K562 (cell line): ENCODE results near the gene CRELD2. TPM values are rescaled to one million over a fixed set of nuclear protein-coding genes. Genes with fewer than 3 reads are reported as not detected.

ENCODE experiments used
- ATAC-seq: fragments of 200-7000 bp; cut with Tn5 transposase; 3 replicates; pipeline ENCODE4 v1.9.1; 2020; ENCODE audit warnings: moderate library complexity
- BruUV-seq: library from RNA; stranded (reverse); fragments of 400-500 nt; replicated peaks from 2 replicates; lab custom pipeline; 2021; lab: Mats Ljungman, UMichigan
- CTCF ChIA-PET: fragments of 300-600 bp; formaldehyde crosslinking; extraction: SDS; loops from one replicate; lab custom pipeline; 2021; ENCODE audit warnings: low intra/inter-chr PET ratio; lab: Yijun Ruan, JAX
- POLR2A ChIA-PET: fragments of 300-600, 350-650 bp; sonication (Branson Sonifier 250); formaldehyde crosslinking; extraction: SDS; loops from one replicate; lab custom pipeline; 2021; ENCODE audit warnings: antibody characterized with exemption, inconsistent platforms; lab: Yijun Ruan, JAX
- DNase-seq, 4 experiments: peaks; one replicate each; pipeline versions ENCODE4 v3.0.0 to v3.0.0-alpha.2; 2011 to 2018; ENCODE audit warnings: low spot score in 3 of 4, mixed read lengths in 3 of 4; ENCODE audit errors: extremely low read depth in 1 of 4
- FAIRE-seq: peaks from 2 replicates; lab custom pipeline; 2011; peaks lifted over from hg19 to GRCh38; lab: Jason Lieb, UNC
- H2AFZ ChIP-seq: 2 replicates; pipeline ENCODE4 v1.6.0; 2011; ENCODE audit warnings: low read depth, low read length, control low read depth, inconsistent platforms
- H3K27ac ChIP-seq: fragments of 200-600 bp; 3 replicates; pipeline ENCODE4 v1.8.0; 2011; ENCODE audit warnings: low read depth, mild to moderate bottlenecking, control low read depth, inconsistent platforms, low read length, moderate library complexity, mixed read lengths; ENCODE audit errors: extremely low read depth
- H3K27me3 ChIP-seq, 2 experiments: fragments of 300-600 bp in 1 of 2; 2 replicates in 1 of 2; 3 replicates in 1 of 2; pipeline versions ENCODE4 v1.6.0 to v1.8.0; 2011; ENCODE audit warnings: inconsistent platforms in 2 of 2, low read length in 2 of 2, mild to moderate bottlenecking in 1 of 2, mixed read lengths in 1 of 2, moderate library complexity in 1 of 2; ENCODE audit not compliant: control insufficient read depth in 2 of 2, insufficient read depth in 2 of 2
- H3K36me3 ChIP-seq: fragments of 300-600 bp; 3 replicates; pipeline ENCODE4 v1.8.0; 2011; ENCODE audit warnings: mild to moderate bottlenecking, low read length, inconsistent platforms; ENCODE audit not compliant: control insufficient read depth, insufficient read depth
- H3K4me1 ChIP-seq, 2 experiments: fragments of 200-600 bp in 1 of 2; replicated peaks in 1 of 2; 2 replicates in 1 of 2; 3 replicates in 1 of 2; pipeline versions ENCODE4 v1.5.1 to v1.8.0; 2011; ENCODE audit warnings: inconsistent platforms in 2 of 2, low read length in 2 of 2, mild to moderate bottlenecking in 1 of 2, mixed read lengths in 1 of 2, moderate library complexity in 1 of 2; ENCODE audit not compliant: control insufficient read depth in 2 of 2, insufficient read depth in 2 of 2
- H3K4me2 ChIP-seq: 2 replicates; pipeline ENCODE4 v1.6.1; 2011; ENCODE audit warnings: low read length, control low read depth, inconsistent platforms, mixed read lengths; ENCODE audit not compliant: insufficient read depth
- H3K4me3 ChIP-seq: fragments of 200-600 bp; sonication (generic), shearing (Covaris generic); 2 replicates; pipeline ENCODE4 v1.5.1; 2016; ENCODE audit warnings: control low read depth, inconsistent platforms
- H3K79me2 ChIP-seq: fragments of 200-600 bp; 3 replicates; pipeline ENCODE4 v1.8.0; 2011; ENCODE audit warnings: low read length, inconsistent platforms; ENCODE audit not compliant: control insufficient read depth, insufficient read depth
- H3K9ac ChIP-seq, 2 experiments: 2 replicates each; pipeline versions ENCODE4 v1.6.0 to v1.6.1; 2011; ENCODE audit warnings: low read depth in 2 of 2, low read length in 2 of 2, control low read depth in 1 of 2, inconsistent platforms in 1 of 2, mild to moderate bottlenecking in 1 of 2, mixed read lengths in 1 of 2; ENCODE audit not compliant: insufficient read depth in 1 of 2
- H3K9me1 ChIP-seq: one replicate; pipeline ENCODE4 v1.6.0; 2011; ENCODE audit warnings: inconsistent platforms, mild to moderate bottlenecking, low read length, moderate library complexity; ENCODE audit not compliant: control insufficient read depth, insufficient read depth
- H3K9me3 ChIP-seq: replicated peaks from 2 replicates; pipeline ENCODE4 v1.5.1; 2011; ENCODE audit warnings: low read depth, low read length, inconsistent platforms; ENCODE audit not compliant: control insufficient read depth, insufficient read depth
- H4K20me1 ChIP-seq: replicated peaks from 2 replicates; pipeline ENCODE4 v1.6.1; 2011; ENCODE audit warnings: low read length, inconsistent platforms, mixed read lengths; ENCODE audit not compliant: control insufficient read depth, insufficient read depth
- CCAR2 ChIP-seq: fragments of 200-400 bp; formaldehyde crosslinking; IDR thresholded peaks from 2 replicates; pipeline ENCODE4 v1.6.1; 2017; ENCODE audit warnings: mild to moderate bottlenecking, low read depth, low read length
- DLX4 ChIP-seq: fragments of 250-450 bp; sonication (Bioruptor Pico); IDR thresholded peaks from 2 replicates; pipeline ENCODE4 v1.6.1; 2021; ENCODE audit warnings: mild to moderate bottlenecking
- ERF ChIP-seq: fragments of 450-650 bp; formaldehyde crosslinking; IDR thresholded peaks from 2 replicates; pipeline ENCODE4 v1.4.0; 2020; ENCODE audit warnings: mild to moderate bottlenecking, mixed read lengths
- GATA2 ChIP-seq: sonication (generic); formaldehyde crosslinking; IDR thresholded peaks from 2 replicates; pipeline ENCODE4 v1.4.0; 2020; ENCODE audit warnings: mild to moderate bottlenecking, missing genetic modification reagents
- GMEB1 ChIP-seq: fragments of 250-450 bp; sonication (Bioruptor Pico); IDR thresholded peaks from 2 replicates; pipeline ENCODE4 v1.4.0; 2020; ENCODE audit warnings: mild to moderate bottlenecking
- NONO ChIP-seq, 2 experiments: fragments of 200-400 bp in 1 of 2; fragments of 450-650 bp in 1 of 2; formaldehyde crosslinking in 1 of 2; IDR thresholded peaks; 2 replicates each; pipeline ENCODE4 v1.6.1; 2017; ENCODE audit warnings: low read depth in 2 of 2, mild to moderate bottlenecking in 2 of 2, moderate library complexity in 2 of 2, low read length in 1 of 2
- PHF21A ChIP-seq: fragments of 450-650 bp; IDR thresholded peaks from 2 replicates; pipeline ENCODE4 v1.6.1; 2017; ENCODE audit warnings: low read depth, borderline replicate concordance
- SMAD2 ChIP-seq: fragments of 150-350 bp; IDR thresholded peaks from 2 replicates; pipeline ENCODE4 v1.6.1; 2014; ENCODE audit warnings: low read depth, mild to moderate bottlenecking, low read length
- TEAD1 ChIP-seq, 2 experiments: fragments of 450-650 bp in 1 of 2; sonication (generic) in 1 of 2; formaldehyde crosslinking; IDR thresholded peaks; 2 replicates each; pipeline versions ENCODE4 v1.4.0 to v1.8.0; 2020 to 2022; ENCODE audit warnings: mild to moderate bottlenecking in 2 of 2, missing genetic modification reagents in 1 of 2
- ZFP36 ChIP-seq: fragments of 150-350 bp; IDR thresholded peaks from 2 replicates; pipeline ENCODE4 v1.6.1; 2018; ENCODE audit warnings: low read length, low read depth; ENCODE audit not compliant: partially characterized antibody
- ZNF184 ChIP-seq: sonication (generic); formaldehyde crosslinking; IDR thresholded peaks from 2 replicates; pipeline ENCODE4 v1.5.0; 2020; ENCODE audit warnings: missing genetic modification reagents
- ZNF232 ChIP-seq: sonication (generic); formaldehyde crosslinking; IDR thresholded peaks from 2 replicates; pipeline ENCODE4 v1.8.0; 2022; ENCODE audit warnings: mild to moderate bottlenecking, missing genetic modification reagents
- ZNF24 ChIP-seq: fragments of 450-650 bp; IDR thresholded peaks from 2 replicates; pipeline ENCODE4 v1.6.1; 2016
- ZNF3 ChIP-seq: fragments of 250-450 bp; sonication (Bioruptor Pico); IDR thresholded peaks from 2 replicates; pipeline ENCODE4 v1.5.0; 2021; ENCODE audit warnings: mild to moderate bottlenecking, moderate library complexity
- ZNF512 ChIP-seq: IDR thresholded peaks from 2 replicates; pipeline ENCODE4 v1.6.1; 2016; ENCODE audit warnings: missing genetic modification characterization, missing compliant biosample characterization
- ZNF79 ChIP-seq: fragments of 250-450 bp; sonication (Bioruptor Pico); IDR thresholded peaks from 2 replicates; pipeline ENCODE4 v1.4.0; 2020; ENCODE audit warnings: low read depth, mild to moderate bottlenecking, moderate library complexity
- WGBS: fragments of 100-300 bp; shearing (Covaris generic); methylation state at CpG from one replicate; pipeline ENCODE4 v1.1.6; 2016; ENCODE audit warnings: low coverage, mixed read lengths; ENCODE audit not compliant: insufficient coverage; ENCODE audit errors: missing lambda C conversion rate; 5-methylcytosine and 5-hydroxymethylcytosine counted together
- in situ Hi-C: fragments of 300-500 bp; cut with MboI; formaldehyde crosslinking; loops from 4 replicates; pipeline ENCODE4 v1.15.0; 2018; ENCODE audit warnings: inconsistent platforms, mixed read lengths
- intact Hi-C: fragments of 100-400 bp; cut with micrococcal nuclease; formaldehyde crosslinking; loops from 2 replicates; pipeline ENCODE4 v1.14.2; 2022
- polyA plus RNA-seq, 8 experiments: library from polyadenylated mRNA; depleted of rRNA in 4 of 8; stranded (reverse) in 5 of 8; unstranded in 3 of 8; fragments of >200 nt; fragmentation: Nextera tagmentation in 2 of 8; fragmentation: Illumina TruSeq in 1 of 8; extraction: Ambion mirVana in 2 of 8; extraction: Trizol in 1 of 8; gene quantifications; 2 replicates each; pipeline versions ENCODE4 v1.2.1 to v1.2.3, GENCODE V29; 2011 to 2014; ENCODE audit warnings: inconsistent platforms in 1 of 8, missing spikeins in 1 of 8
- total RNA-seq, 7 experiments: library from RNA; depleted of rRNA in 6 of 7; stranded (reverse); fragments of >200 nt in 6 of 7; fragmentation: Illumina TruSeq in 2 of 7; extraction: Trizol in 2 of 7; gene quantifications; 2 replicates each; pipeline versions ENCODE4 v1.2.1 to v1.2.3, GENCODE V29; 2011 to 2021; ENCODE audit warnings: low replicate concordance in 1 of 7

CRELD2 gene
- total and polyA plus RNA-seq, 9 of the 15 experiments (the other 6 are each of a cell fraction or from before 2014, with no cell fraction given), result 0.96 to 25.3 (median 8.8) TPM

- DNase-seq, result peak; percentile 89 to 96 (median 92)
- WGBS, result under 1% methylated on average over 38 of the region's 137 CpGs
- H3K9me1 ChIP-seq, result no peaks in the 10 kb centered on the region
- peak within 1 kb of the TSS; percentile 88 to 97 for H3K9ac ChIP-seq
- POLR2A ChIA-PET, result interaction anchor here (1.0 to 2.9 kb wide), 2 partner anchors 9 to 13 kb away, joined by 3 to 10 read pairs; no protein-coding TSS in a partner anchor
- H3K4me2 ChIP-seq, result peak within 1 kb of the TSS; percentile 90
- H3K79me2 ChIP-seq, result peaks cover 43% of the 10 kb centered on the region
- peak within 1 kb of the TSS; percentile 76 for H3K4me3 ChIP-seq
- peaks cover 15% of the 10 kb centered on the region for H4K20me1 ChIP-seq
- H3K27me3 ChIP-seq, result no peaks in the 10 kb centered on the region
- peak; percentile 87 for ATAC-seq
- BruUV-seq, result no TSS peak
- H3K4me1 ChIP-seq, result peaks cover 20 to 86% of the 10 kb centered on the region in 2 experiments
- FAIRE-seq, result peak; percentile 81
- peak within 1 kb of the TSS; percentile 70 for H2AFZ ChIP-seq
- in situ Hi-C loops, result no loop called here
- H3K9me3 ChIP-seq, result no peaks in the 10 kb centered on the region
- H3K27ac ChIP-seq, result peak within 1 kb of the TSS; percentile 94
- intact Hi-C loops, result no loop called here
- H3K36me3 ChIP-seq, result peaks cover 34% of the 10 kb centered on the region; the same call in 1 of the 3 replicates
- CTCF ChIA-PET, result interaction anchor here (0.6 kb wide), 1 partner anchor 41 kb away, joined by 3 read pairs; no protein-coding TSS in a partner anchor
- TF ChIP-seq SMAD2 (no peak), NONO (IDR thresholded peaks at IDR 0.05; ENCODE audit: low read depth in 2 of 2, low read length in 1 of 2) (peak; percentile 46 to 83), ZNF232 (CRISPR knock-in tag) (no peak), GMEB1 (CRISPR knock-in tag) (peak; percentile 97), ZFP36 (no peak), ERF (CRISPR knock-in tag) (0 out of 2 replicates have a peak, but pooled peaks have one; percentile 40), CCAR2 (no peak), GATA2 (CRISPR knock-in tag) (no peak), TEAD1 (CRISPR knock-in tag; IDR thresholded peaks at IDR 0.05) (0 out of 4 replicates have a peak, but pooled peaks of 1 of the 2 experiments have one; percentile 47), ZNF512 (tag) (no peak), DLX4 (CRISPR knock-in tag) (no peak), ZNF79 (CRISPR knock-in tag) (no peak), PHF21A (peak; percentile 35; the same call in 1 of the 2 replicates), ZNF184 (CRISPR knock-in tag) (no peak), ZNF24 (no peak), ZNF3 (CRISPR knock-in tag) (no peak)
Observed at GRCh38 chr22:49960159-49961004, 41.9 kb downstream of the CRELD2 start, which contains the start of gene PIM3. Gene PIM3 (plus strand): TSS chr22:49960772. CDS start chr22:49960948, 176 bp downstream.
